HepG2 (cell line): ENCODE data around the gene CUL4A. TPM values are rescaled to one million over a fixed set of nuclear protein-coding genes. Genes with fewer than 3 reads are reported as not detected.

Source experiments
- FOXK1 ChIP-seq: sonication (generic); formaldehyde crosslinking; IDR thresholded peaks from 2 replicates; pipeline ENCODE4 v1.4.0; 2020; ENCODE audit warnings: low read depth, missing genetic modification reagents, borderline replicate concordance
- MBD4 ChIP-seq: IDR thresholded peaks from 2 replicates; pipeline ENCODE4 v1.6.1; 2012; ENCODE audit warnings: low read length, inconsistent platforms, borderline replicate concordance
- NKX3-1 ChIP-seq: sonication (generic); formaldehyde crosslinking; IDR thresholded peaks from 2 replicates; pipeline ENCODE4 v1.5.0; 2020; ENCODE audit warnings: missing genetic modification reagents
- NR2F2 ChIP-seq: IDR thresholded peaks from 2 replicates; pipeline ENCODE4 v1.6.1; 2012; ENCODE audit warnings: low read depth, inconsistent platforms, borderline replicate concordance
- SMAD9 ChIP-seq: sonication (generic); formaldehyde crosslinking; IDR thresholded peaks from 2 replicates; pipeline ENCODE4 v1.5.1; 2020; ENCODE audit warnings: mild to moderate bottlenecking, missing genetic modification reagents
- XBP1 ChIP-seq: sonication (generic); formaldehyde crosslinking; IDR thresholded peaks from 2 replicates; pipeline ENCODE4 v1.5.0; 2020; ENCODE audit warnings: missing genetic modification reagents
- ZNF260 ChIP-seq: sonication (generic); formaldehyde crosslinking; IDR thresholded peaks from 2 replicates; pipeline ENCODE4 v1.4.0; 2020; ENCODE audit warnings: missing genetic modification reagents, low read depth, mild to moderate bottlenecking, borderline replicate concordance
- ZNF292 ChIP-seq: sonication (generic); formaldehyde crosslinking; IDR thresholded peaks from 2 replicates; pipeline ENCODE4 v1.8.1; 2022; ENCODE audit warnings: mild to moderate bottlenecking, low read depth, missing genetic modification reagents, borderline replicate concordance
- ZNF343 ChIP-seq: sonication (generic); formaldehyde crosslinking; IDR thresholded peaks from 2 replicates; pipeline ENCODE4 v1.4.0; 2020; ENCODE audit warnings: mild to moderate bottlenecking, missing genetic modification reagents
- ZNF550 ChIP-seq: sonication (generic); formaldehyde crosslinking; IDR thresholded peaks from 2 replicates; pipeline ENCODE4 v1.4.0; 2020; ENCODE audit warnings: mild to moderate bottlenecking, missing genetic modification reagents, borderline replicate concordance
- ZNF816 ChIP-seq: sonication (generic); formaldehyde crosslinking; IDR thresholded peaks from 2 replicates; pipeline ENCODE4 v1.8.0; 2022; ENCODE audit warnings: missing genetic modification reagents, mild to moderate bottlenecking, borderline replicate concordance
- ZSCAN31 ChIP-seq: sonication (generic); formaldehyde crosslinking; IDR thresholded peaks from 2 replicates; pipeline ENCODE4 v1.5.0; 2020; ENCODE audit warnings: low read depth, mild to moderate bottlenecking, missing genetic modification reagents
- polyA plus RNA-seq, 8 experiments: library from polyadenylated mRNA; depleted of rRNA in 3 of 8; stranded (reverse) in 7 of 8; unstranded in 1 of 8; fragments of >200 nt; fragmentation: Illumina TruSeq in 4 of 8; extraction: Trizol in 4 of 8; gene quantifications; 2 replicates each; pipeline versions ENCODE4 v1.2.1 to v1.2.3, GENCODE V29; 2011 to 2016; ENCODE audit warnings: low read depth in 4 of 8, missing spikeins in 1 of 8, mixed read lengths in 1 of 8; ENCODE audit not compliant: insufficient read depth in 1 of 8
- total RNA-seq, 5 experiments: library from RNA; depleted of rRNA; stranded (reverse); fragments of >200 nt; fragmentation: Illumina TruSeq; extraction: Trizol; gene quantifications; 2 replicates each; pipeline ENCODE4 v1.2.3, GENCODE V29; 2016; ENCODE audit warnings: low read depth in 1 of 5
- TF ChIP-seq, protein P1 (sequence below): sonication (generic); formaldehyde crosslinking; IDR thresholded peaks from 2 replicates; pipeline ENCODE4 v1.4.0; 2020; ENCODE audit warnings: missing genetic modification reagents, borderline replicate concordance
- TF ChIP-seq, protein P2 (sequence below): sonication (generic); formaldehyde crosslinking; IDR thresholded peaks from 2 replicates; pipeline ENCODE4 v1.8.1; 2023; ENCODE audit warnings: mild to moderate bottlenecking, missing genetic modification reagents, borderline replicate concordance
- TF ChIP-seq, protein P3 (sequence below): IDR thresholded peaks from 2 replicates; pipeline ENCODE4 v1.6.1; 2016; ENCODE audit warnings: low read depth, borderline replicate concordance
- TF ChIP-seq, protein P4 (sequence below): sonication (generic); formaldehyde crosslinking; IDR thresholded peaks from 2 replicates; pipeline ENCODE4 v1.5.1; 2020; ENCODE audit warnings: mild to moderate bottlenecking, missing genetic modification reagents, moderate library complexity
- TF ChIP-seq, protein P5 (sequence below): IDR thresholded peaks from 2 replicates; pipeline ENCODE4 v1.6.1; 2016; ENCODE audit warnings: mild to moderate bottlenecking, missing biosample characterization, missing genetic modification reagents
- TF ChIP-seq, protein P6 (sequence below): sonication (generic); formaldehyde crosslinking; IDR thresholded peaks from 2 replicates; pipeline ENCODE4 v1.5.0; 2020; ENCODE audit warnings: mild to moderate bottlenecking, missing genetic modification reagents
- TF ChIP-seq, protein P7 (sequence below): sonication (generic); formaldehyde crosslinking; IDR thresholded peaks from 2 replicates; pipeline ENCODE4 v1.8.1; 2023; ENCODE audit warnings: mild to moderate bottlenecking, inconsistent platforms, moderate library complexity, missing genetic modification reagents, borderline replicate concordance
- TF ChIP-seq, protein P8 (sequence below): sonication (generic); formaldehyde crosslinking; conservative IDR thresholded peaks from 2 replicates; pipeline ENCODE4 v1.5.0; 2020; ENCODE audit warnings: missing genetic modification reagents

CUL4A gene
- total and polyA plus RNA-seq, 2 of the 13 experiments (the other 11 are each of a cell fraction or from before 2014, with no cell fraction given) = 51.2 to 75.3 TPM

DNA sequence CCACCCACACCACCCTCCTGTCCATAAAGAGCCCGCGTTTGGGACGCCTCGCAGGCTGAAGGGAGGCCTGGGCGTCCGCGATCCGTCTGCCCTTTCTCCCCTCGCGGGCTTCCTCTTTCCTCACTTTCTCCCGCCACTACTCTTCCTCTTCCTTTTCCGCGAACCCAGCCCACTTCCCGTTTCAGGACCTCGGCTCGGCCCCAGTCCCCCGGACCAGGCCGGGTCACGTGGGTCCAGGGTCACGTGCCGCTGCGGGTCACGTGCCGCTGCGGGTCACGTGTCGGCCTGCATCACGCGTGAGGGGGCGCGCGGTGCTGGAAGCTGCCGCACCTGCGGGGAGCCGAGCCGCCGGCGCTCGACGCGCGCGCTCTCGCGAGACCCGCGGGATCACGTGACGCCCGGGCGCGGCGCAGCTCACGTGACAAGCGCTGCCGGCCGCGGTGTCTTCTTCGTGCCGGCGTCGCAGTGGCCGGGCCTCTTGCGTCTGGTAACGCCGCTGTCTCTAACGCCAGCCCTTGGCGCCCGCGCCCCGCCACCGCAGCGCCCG, 87.5 kb downstream of the CUL4A start, which contains the start of gene LAMP1 (continued):
- TF ChIP-seq, protein P1, sequence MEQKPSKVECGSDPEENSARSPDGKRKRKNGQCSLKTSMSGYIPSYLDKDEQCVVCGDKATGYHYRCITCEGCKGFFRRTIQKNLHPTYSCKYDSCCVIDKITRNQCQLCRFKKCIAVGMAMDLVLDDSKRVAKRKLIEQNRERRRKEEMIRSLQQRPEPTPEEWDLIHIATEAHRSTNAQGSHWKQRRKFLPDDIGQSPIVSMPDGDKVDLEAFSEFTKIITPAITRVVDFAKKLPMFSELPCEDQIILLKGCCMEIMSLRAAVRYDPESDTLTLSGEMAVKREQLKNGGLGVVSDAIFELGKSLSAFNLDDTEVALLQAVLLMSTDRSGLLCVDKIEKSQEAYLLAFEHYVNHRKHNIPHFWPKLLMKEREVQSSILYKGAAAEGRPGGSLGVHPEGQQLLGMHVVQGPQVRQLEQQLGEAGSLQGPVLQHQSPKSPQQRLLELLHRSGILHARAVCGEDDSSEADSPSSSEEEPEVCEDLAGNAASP (CRISPR knock-in tag) = peak; percentile 80
- TF ChIP-seq ZNF292 (no peak), ZSCAN31 (CRISPR knock-in tag) (peak; percentile 95), NR2F2 (0 out of 2 replicates have a peak, but pooled peaks have one; percentile 47), NKX3-1 (CRISPR knock-in tag) (peak; percentile 65; the same call in 1 of the 2 replicates), SMAD9 (peak; percentile 59; the same call in 1 of the 2 replicates), ZNF816 (CRISPR knock-in tag) (no peak), ZNF343 (CRISPR knock-in tag) (peak; percentile 92), FOXK1 (CRISPR knock-in tag) (peak; percentile 98; the same call in 1 of the 2 replicates), ZNF550 (CRISPR knock-in tag) (no peak), ZNF260 (no peak), MBD4 (no peak), XBP1 (CRISPR knock-in tag) (no peak)
- TF ChIP-seq, protein P2, sequence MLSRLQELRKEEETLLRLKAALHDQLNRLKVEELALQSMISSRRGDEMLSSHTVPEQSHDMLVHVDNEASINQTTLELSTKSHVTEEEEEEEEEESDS = no peak; the same call in 1 of the 2 replicates
- TF ChIP-seq, protein P3, sequence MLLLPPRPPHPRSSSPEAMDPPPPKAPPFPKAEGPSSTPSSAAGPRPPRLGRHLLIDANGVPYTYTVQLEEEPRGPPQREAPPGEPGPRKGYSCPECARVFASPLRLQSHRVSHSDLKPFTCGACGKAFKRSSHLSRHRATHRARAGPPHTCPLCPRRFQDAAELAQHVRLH (CRISPR knock-in tag) = peak; percentile 96
- TF ChIP-seq, protein P4, sequence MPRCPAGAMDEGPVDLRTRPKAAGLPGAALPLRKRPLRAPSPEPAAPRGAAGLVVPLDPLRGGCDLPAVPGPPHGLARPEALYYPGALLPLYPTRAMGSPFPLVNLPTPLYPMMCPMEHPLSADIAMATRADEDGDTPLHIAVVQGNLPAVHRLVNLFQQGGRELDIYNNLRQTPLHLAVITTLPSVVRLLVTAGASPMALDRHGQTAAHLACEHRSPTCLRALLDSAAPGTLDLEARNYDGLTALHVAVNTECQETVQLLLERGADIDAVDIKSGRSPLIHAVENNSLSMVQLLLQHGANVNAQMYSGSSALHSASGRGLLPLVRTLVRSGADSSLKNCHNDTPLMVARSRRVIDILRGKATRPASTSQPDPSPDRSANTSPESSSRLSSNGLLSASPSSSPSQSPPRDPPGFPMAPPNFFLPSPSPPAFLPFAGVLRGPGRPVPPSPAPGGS (CRISPR knock-in tag) = peak; percentile 98
- TF ChIP-seq, protein P5, sequence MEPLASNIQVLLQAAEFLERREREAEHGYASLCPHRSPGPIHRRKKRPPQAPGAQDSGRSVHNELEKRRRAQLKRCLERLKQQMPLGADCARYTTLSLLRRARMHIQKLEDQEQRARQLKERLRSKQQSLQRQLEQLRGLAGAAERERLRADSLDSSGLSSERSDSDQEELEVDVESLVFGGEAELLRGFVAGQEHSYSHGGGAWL = peak; percentile 98
- TF ChIP-seq, protein P6, sequence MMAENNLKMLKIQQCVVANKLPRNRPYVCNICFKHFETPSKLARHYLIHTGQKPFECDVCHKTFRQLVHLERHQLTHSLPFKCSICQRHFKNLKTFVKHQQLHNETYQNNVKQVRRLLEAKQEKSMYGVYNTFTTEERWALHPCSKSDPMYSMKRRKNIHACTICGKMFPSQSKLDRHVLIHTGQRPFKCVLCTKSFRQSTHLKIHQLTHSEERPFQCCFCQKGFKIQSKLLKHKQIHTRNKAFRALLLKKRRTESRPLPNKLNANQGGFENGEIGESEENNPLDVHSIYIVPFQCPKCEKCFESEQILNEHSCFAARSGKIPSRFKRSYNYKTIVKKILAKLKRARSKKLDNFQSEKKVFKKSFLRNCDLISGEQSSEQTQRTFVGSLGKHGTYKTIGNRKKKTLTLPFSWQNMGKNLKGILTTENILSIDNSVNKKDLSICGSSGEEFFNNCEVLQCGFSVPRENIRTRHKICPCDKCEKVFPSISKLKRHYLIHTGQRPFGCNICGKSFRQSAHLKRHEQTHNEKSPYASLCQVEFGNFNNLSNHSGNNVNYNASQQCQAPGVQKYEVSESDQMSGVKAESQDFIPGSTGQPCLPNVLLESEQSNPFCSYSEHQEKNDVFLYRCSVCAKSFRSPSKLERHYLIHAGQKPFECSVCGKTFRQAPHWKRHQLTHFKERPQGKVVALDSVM (CRISPR knock-in tag) = peak; percentile 75
- TF ChIP-seq, protein P7, sequence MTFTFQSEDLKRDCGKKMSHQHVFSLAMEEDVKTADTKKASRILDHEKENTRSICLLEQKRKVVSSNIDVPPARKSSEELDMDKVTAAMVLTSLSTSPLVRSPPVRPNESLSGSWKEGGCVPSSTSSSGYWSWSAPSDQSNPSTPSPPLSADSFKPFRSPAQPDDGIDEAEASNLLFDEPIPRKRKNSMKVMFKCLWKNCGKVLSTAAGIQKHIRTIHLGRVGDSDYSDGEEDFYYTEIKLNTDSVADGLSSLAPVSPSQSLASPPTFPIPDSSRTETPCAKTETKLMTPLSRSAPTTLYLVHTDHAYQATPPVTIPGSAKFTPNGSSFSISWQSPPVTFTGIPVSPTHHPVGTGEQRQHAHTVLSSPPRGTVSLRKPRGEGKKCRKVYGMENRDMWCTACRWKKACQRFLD (CRISPR knock-in tag) = no peak
- TF ChIP-seq, protein P8, sequence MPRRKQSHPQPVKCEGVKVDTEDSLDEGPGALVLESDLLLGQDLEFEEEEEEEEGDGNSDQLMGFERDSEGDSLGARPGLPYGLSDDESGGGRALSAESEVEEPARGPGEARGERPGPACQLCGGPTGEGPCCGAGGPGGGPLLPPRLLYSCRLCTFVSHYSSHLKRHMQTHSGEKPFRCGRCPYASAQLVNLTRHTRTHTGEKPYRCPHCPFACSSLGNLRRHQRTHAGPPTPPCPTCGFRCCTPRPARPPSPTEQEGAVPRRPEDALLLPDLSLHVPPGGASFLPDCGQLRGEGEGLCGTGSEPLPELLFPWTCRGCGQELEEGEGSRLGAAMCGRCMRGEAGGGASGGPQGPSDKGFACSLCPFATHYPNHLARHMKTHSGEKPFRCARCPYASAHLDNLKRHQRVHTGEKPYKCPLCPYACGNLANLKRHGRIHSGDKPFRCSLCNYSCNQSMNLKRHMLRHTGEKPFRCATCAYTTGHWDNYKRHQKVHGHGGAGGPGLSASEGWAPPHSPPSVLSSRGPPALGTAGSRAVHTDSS (CRISPR knock-in tag) = no peak; the same call in 1 of the 2 replicates
